Ecto neural progenitor cell (in vitro differentiated cells): ENCODE results near the gene UMAD1.

ENCODE experiments used
- DNase-seq: peaks from one replicate; pipeline ENCODE4 v3.0.0-alpha.2; 2018; ENCODE audit warnings: low spot score

The UMAD1 gene

DNA sequence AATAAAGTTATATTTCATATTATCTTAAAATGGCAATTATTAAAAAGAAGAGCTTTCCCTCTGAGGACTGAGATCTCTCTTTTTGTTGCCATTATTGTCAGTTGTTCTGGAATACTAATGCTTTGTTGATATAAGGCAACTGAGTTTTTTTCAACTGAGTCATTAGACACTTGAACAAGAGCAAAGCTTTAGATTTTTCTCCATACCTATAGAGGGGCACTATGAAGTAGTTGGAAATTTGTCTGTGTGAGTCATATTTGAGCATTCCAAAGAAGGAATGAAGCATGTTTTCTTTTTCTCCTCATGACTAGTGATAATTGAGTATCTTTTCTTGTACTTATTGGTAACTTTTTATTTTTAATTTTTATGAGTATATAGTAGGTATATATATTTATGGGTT lies 53.3 kb downstream of the UMAD1 start:
- DNase-seq = no peak

DNA sequence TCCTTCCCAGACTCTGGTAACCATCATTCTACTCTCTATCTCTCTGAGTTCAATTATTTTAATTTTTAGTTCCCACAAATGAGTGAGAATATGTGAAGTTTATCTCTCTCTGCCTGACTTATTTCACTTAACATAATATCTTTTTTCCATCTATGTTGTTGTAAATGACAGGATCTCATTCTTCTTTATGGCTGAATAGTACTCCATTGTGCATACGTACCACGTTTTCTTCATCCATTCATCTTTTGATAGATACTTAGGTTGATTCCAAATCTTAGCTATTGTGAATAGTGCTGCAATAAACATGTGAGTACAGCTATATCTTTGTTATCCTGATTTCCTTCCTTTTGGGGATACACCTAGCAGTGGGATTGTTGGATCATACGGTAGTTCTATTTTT lies 54.0 kb downstream of the UMAD1 start:
- no peak for DNase-seq

DNA sequence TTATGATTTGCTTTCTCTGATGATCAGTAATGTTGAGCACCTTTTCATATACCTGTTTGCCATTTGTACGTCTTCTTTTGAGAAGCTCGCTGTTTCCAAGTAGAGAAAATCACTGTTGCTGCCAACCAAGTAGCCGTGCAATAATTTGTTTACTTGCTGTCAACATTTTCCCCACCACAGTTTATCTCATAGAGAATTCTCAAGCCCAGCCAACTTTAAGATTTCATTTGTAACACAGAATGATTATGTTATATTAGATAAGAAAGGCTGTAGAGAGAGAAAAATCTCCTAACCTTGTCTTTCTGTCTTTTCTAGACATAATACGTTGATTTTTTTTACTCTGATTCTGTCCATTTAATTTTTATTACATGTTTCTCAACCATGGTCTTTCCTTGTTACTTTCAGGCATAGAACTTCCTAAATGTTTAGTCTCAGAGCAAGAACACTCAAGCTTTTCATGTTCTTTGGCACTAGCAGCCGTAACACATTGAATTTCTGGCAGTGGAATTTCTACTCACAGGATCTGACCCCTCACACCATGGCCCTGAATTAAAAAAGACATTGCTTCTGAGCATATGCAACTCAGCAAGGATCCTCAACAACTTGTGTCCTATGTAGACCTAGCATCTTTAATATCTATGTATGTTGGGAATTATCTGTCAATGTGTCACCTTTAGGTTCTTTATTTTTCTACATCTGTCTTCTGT lies 54.7 kb downstream of the UMAD1 start:
- DNase-seq = no peak

DNA sequence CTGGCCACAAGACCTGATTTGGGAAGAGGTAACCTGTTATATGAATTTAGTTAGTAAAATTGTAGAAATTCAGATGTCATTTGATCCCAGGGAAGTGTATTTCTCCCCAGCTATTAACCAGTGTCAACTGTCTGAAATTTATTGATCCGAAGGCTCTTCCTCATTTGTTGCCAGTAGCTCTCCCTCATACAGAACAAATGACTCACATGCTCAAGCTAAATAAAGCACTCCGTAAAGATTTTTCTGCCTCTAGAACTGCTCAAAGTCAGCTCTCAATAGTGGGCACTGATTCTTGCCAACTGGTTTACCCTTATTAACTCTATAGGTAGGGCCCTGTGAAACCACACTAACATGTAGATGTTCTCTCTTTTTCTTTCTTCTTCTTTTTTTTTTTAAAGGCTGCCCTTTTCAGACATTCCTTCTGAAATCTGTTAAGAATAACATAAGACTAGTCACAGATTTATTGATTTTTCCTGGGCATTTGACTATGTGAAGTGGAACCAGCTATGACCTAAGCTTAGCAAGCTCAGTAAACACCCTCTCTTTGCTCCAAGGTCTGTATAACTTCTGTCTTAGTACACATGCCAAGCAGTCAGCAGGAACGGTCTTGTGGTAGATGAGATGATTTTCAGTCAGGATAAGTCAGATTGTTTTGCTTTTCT lies 56.0 kb downstream of the UMAD1 start:
- no peak for DNase-seq

DNA sequence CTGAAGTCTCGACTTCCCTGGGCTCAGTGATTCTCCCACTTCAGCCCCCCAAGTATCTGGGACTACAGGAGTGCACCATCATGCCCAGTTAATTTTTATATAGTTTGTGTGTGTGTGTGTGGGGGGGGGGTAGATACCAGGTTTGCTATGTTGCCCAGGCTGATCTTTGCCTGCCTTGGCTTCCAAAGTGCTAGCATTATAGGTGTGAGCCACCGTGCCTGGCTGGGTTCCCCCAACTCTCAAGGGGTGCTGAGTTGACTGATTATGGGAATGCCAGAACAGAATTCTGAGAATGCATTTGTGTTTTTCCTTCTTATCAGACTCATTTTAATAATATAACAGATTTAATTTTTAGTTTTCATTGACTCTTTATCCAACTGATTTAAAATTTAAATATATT lies 58.4 kb downstream of the UMAD1 start:
- no peak for DNase-seq

DNA sequence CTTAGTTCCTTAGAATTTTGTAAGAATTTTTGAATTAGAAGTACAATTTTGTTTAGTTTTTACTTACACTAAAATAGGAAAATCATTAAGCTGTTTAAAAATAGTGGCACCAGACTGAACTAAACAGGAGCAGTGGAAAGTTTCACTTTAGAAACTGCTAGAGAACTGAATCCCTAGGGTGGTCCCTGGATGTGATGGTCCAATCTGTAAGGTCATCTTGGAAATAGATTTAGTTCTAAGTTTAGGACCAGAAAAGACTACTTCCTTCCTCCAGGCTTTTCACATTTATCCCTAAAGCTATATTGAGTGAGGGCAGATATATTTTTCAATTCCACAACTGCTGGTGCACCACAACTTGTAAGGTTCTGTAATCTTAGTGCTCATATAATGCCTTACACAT lies 58.8 kb downstream of the UMAD1 start:
- no peak for DNase-seq

DNA sequence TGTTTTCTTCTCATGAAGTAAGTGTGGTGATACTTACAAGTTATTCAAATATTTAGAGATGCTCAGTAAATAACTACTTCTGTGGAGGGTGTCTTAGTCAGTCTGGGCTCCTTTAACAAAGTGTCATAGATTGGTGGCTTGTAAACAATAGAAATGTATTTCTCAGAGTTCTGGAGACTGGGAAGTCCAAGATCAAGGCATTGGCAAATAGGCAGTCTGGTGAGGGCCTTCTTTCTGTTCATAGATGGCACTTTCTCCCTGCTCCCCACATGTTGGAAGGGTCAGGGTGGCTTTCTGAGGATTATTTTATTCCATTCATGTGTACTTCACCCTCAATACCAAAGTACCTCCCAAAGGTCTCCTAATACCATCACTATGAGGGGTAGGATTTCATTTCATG lies 59.4 kb downstream of the UMAD1 start:
- no peak for DNase-seq

DNA sequence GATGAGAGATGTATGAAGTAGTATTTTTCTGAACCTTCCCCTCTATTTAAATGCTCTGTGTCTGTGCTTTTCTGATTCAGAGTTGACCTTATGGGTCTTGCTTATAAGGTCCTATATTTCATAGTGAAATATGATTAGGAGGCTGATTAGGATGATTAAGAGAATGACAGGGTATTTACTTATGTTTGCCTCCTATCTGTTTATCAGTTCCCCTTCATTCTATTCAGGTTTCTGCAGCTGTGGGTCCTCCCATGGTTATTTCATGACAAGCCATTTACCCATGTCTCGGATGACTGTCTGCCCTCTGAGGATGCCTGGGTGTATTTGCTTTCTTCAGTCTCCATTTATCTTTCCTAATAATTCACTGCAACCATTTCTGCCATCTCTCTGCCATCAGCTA lies 61.0 kb downstream of the UMAD1 start:
- DNase-seq = no peak

DNA sequence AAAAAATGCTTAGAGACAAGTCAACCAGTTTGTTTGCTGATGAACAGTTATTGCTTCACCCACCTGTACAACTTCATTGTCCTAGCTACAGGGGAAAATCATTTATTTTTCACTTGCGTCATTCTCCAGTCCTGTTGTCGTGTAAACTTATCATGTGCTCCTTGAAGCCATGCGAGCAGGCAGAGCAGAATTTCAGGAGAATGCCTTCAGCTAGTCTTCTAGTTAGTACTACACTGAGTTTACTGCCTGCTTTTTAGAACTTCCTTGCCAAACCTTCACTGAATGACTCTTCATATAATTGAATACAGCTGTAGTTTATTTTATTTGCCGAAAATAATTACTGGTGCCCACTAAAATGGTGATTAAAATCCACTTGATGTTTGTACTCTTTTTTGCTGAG lies 62.3 kb downstream of the UMAD1 start:
- no peak for DNase-seq

DNA sequence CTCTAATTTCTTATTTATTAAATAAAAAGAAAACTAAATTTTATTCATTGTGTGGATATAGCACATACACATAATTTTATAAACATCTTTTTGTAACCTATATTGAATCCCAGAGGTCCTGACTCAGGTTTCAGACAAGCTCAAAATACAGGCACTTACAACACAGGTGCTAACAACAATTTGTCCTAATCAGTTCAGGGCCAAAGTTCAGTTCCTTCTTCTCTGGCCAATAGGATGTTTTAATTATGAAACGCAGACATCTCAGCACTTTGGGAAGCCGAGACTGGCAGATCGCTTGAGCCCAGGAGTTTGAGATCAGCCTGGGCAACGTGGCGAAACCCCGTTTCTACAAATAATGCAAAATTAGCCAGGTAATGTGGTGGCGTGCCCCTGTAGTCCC lies 62.9 kb downstream of the UMAD1 start:
- DNase-seq = no peak

DNA sequence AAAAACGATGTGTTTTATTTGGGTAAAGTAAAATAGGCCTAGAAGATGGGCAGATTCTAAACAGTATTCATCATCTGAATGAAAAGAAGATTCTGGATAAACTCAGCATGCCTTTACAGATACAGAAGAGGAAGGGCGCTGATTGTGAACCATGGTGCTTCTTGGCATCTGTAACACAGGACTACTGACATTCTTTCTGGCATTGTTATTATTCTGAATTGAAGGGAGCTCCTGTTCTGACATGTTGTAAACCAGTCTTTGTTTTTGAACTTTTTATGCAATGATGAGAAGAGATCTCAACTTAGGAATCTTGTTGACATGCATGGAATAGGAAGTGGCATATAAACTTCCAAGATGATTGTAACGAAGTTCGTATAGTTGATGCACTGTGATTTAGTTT lies 64.3 kb downstream of the UMAD1 start:
- no peak for DNase-seq

DNA sequence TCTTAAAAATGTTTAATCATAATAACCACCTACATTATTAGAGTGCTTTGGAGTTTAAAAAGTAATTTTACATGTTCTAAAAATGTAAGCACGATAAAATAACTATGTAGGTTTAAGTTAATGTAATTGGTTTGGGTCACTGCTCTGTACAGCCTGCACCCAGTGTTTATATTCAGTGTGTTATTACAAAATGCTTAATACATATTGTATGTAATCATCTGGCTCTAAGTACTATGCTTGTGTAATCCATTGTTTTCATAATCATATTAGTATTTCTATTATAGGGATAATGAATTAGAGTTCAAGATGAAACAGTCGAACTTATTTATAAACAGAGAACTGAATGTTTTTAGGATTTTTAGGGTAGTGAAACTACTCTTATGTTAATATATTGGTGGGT lies 64.8 kb downstream of the UMAD1 start:
- DNase-seq = no peak

DNA sequence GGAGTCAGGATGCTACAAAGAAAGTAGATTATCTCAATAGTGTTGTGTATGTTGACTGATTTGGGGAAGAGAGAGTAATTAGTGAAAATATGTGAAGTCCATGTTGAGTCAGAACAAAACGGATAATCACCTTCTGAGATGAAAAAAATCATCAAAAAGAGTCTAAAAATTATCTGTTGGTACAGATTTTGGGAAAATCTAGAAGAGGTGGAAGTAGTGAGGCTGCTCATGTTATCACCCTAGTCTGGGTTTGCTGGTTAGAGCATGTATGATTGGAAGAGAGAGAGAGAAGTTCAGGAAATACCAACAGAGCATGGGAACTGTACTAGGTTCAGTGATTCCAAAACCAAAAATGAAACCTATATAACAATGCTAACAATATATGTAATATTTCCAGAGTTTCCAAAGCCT lies 65.6 kb downstream of the UMAD1 start:
- DNase-seq = no peak

DNA sequence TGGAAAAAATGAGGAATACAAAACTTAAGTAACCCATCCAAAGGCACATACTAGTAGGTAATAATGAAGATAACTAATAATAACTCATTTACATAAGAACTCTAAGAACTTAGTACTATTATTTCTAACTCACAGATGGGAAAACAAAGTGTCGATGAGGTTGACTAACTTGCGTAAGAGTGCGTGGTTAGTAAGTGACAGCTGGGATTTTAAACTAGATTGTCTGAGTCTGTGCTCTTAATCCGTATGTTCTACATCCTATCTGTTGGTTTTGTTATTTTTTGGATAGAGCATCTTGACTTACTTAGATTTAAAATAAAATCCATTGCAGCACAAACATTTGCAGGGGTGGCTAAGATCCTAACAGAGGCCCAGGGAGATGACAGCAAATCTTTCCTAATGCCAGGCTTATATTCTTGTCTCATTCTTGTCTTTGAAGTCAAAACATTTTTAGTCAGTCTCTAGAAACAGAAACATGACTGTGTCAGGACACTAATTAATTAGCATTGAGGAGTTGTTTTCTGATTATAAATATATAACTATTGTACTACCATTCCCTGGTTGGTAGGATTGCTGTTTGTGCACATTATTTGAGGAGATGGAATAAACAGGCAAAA lies 66.1 kb downstream of the UMAD1 start:
- no peak for DNase-seq

DNA sequence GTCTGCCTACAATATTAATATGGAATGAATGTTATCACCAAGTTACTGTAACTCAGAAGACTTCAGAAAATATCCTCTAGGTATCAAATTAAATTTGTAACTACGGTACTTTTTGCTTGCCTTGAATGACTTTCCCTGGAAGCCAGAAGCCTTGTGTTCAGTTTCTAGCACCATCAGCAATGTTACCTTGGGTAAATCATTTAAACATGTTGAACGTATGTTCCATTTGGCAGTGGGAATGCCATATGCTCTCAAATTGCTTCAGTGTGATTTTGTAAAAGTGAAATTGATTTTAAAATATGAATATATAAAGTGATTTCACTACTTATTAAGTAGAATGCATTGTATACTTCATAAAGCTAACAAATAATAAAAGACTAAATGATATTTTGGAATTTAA lies 66.7 kb downstream of the UMAD1 start:
- no peak for DNase-seq

DNA sequence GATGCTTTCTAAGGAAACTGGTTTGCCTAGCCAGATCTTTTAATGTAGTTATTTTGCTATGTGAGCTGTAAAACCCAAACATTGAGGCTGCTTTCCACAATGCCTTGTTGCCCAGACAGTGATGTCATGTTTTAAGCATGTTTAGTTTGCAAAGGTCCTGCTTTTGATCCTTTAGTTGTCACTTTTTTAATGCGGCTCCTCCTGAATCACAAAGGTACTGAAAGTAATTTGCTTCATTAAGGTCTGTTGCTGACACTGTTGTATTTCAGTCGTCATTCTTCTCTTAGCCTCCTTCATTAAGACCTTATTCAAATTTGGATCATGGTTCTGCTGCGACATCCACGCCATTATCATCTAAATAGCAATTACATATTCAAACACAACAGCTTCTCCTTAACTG lies 67.3 kb downstream of the UMAD1 start:
- no peak for DNase-seq

DNA sequence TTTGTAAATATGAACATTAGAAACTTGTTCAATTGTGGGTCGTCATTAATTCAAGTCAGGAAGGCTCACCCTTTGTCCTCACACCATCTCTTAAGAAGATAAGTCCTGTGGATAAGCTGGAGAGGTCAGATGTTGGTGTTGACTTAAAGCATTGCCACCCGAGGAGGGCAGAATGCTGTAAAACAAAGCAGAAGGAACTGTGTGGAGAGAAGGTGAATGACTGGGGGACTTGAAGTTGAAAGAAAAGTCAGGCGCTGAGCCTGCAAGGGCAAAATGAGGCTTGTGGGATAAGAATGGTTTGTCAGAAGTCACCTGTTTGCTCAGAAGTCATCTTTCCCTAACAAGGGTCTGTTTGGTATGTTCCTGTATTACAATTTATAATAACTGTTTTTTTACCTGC lies 68.7 kb downstream of the UMAD1 start:
- DNase-seq = no peak

DNA sequence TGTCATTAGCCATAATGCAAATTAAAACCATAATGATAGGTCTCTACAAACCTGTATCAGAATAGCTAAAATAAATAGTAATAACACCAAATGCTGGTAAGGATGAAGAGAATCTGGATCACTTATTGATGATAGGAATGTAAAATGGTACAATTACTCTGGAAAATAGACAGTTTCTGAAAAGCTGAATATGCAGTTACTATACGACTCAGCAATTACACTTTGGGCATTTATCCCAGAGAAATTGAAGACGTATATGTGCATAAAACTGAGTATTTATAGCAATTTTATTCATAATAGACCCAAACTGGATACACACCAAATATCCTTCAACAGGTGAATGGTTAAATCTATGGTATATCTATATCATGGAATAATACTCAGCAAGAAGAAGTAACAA lies 69.9 kb downstream of the UMAD1 start:
- DNase-seq = no peak

DNA sequence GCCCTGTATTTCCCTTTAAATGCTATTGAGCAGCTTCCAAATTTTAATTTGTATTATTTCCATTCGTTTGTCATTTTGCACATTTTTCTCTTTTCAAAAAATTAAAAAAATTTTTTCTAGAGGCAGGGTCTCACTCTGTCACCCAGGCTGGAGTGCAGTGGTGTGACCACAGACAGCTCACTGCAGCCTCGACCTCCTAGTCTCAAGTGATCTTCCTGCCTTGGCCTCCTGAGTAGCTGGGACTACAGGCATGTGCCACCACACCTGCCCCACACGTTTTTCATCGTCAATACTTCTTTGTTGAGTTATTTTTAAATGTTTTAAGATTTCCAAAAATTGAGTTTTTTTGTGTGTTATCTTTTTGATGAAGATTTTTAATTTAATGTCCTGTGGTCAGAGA lies 73.2 kb downstream of the UMAD1 start:
- no peak for DNase-seq

DNA sequence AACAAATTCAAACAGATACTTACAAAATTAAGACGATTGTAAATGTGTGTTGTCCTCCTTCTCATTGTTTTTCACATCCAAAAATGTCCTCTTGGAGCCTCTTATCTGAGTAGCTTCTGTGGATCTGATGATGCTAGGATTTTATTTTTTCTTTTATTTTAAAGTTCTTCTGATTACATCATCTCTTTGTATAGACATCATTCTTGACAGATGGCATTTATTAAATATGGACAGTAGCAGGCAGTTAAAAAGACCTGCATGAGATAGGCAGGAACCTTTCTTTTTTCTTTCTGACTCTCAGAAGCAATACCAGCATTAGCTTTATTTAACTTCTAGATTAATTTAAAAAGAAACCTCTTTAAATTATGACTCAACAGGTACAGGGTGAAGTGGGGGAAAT lies 77.9 kb downstream of the UMAD1 start, which contains the start of gene RPA3:
TSS of gene RPA3 (minus strand) at position 116 of the 400 bp plus-strand sequence. CDS start 78,189 bp downstream, outside the sequence.
- DNase-seq = no peak

DNA sequence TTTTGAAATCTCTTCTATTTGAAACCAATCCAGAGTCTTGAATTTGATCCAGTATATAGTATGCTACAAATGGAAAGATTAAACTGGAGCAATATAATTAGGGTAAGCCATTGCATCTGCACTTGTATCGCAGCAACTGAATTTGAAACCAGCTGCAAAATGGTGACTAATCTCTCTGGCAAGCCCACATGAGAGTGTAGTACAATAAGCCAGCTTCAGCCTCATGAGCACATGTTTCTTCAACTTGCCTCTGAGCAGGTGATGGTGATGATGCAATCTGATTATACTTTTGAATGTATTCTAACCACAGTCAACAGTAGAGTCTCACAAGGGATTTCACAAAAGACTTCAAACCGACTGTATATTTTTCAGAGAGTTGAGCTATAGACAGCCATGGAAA lies 78.7 kb downstream of the UMAD1 start:
- no peak for DNase-seq

DNA sequence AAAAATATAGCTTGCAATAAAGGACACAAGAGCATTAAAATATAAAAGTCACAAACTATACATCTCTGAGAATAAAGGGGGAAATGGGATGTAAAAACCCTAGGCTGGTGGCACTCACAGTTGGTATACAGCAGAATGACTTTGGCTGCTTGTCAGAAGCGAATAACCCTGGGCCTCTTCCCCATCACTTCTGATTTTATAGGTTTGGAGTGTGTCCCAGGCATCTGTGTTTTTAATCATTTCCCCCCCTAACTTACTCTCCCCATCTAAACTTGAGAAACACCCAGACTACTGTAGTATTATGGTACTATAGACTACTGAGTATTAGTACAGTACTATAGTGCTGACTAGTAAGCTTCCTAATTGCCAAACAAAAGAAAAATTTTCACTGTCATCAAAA lies 79.6 kb downstream of the UMAD1 start:
- DNase-seq = no peak

DNA sequence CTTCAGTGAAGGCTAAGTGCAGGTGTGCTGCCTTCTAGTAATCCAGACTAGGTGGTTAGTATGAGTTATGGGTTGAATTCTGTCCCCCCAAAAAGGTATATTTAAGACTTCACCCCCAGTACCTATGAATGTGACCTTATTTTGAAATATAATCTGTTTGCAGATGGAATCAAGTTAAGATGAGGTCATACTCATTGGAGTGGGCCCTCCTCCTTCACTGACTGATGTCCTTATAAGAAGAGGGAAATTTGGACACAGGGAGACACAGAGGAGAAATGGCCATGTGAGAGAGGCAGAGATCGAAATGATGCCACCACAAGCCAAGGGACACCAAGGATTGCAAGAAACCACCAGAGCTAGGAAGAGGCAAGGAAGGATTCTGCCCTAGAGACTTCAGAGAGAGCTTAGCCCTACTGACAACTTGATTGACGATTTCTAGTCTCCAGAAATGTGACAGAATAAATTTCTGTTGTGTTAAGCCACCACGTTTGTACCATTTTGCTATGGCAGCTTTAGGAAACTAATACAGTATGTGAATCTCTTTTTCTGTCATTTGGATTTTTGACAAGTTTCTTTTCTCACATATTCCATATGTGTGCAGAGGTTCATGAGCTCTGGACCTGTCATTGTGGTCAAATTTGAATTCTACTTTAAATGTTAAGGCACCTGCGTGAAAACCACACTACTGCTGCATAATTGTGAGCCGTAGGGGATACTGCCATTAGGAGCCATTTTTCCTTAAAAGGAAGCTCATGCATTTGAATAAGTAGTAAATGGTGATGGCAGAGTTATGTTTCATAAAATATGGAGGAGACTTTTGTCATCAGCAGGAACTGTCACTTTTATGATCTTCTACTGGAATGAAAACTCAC lies 80.4 kb downstream of the UMAD1 start:
- no peak for DNase-seq
